ENCODE data around the gene RERE. TPM values are rescaled to one million over a fixed set of nuclear protein-coding genes. Genes with fewer than 3 reads are reported as not detected.

Gene RERE
- total RNA-seq, 2 experiments from 2014 or later, result 96.6 to 101 TPM

GRCh38 chr1:8359617-8360481, 457.6 kb downstream of the RERE start:
- Mint-ChIP-seq H3K9me3 (no peaks in the 10 kb centered on the region), H3K27me3 (no peaks in the 10 kb centered on the region), H3K36me3 (ENCODE audit: low read depth) (peaks cover 37% of the 10 kb centered on the region), H3K27ac (no peak overlapping the region), H3K4me3 (no peak overlapping the region), H3K4me1 (no peaks in the 10 kb centered on the region)
- ChIA-PET CTCF (no interaction called here), POLR2A (no interaction called here)
- DNase-seq, result no peak

GRCh38 chr1:8358897-8359616, 458.4 kb downstream of the RERE start:
- POLR2A ChIA-PET, result no interaction called here
- Mint-ChIP-seq H3K36me3 (ENCODE audit: low read depth) (peaks cover 40% of the 10 kb centered on the region), H3K9me3 (no peaks in the 10 kb centered on the region)

GRCh38 chr1:8358241-8358896, 459.1 kb downstream of the RERE start:
- Mint-ChIP-seq H3K27me3 (no peaks in the 10 kb centered on the region), H3K27ac (no peak overlapping the region), H3K4me1 (no peaks in the 10 kb centered on the region), H3K9me3 (no peaks in the 10 kb centered on the region), H3K36me3 (ENCODE audit: low read depth) (peaks cover 42% of the 10 kb centered on the region), H3K4me3 (no peak overlapping the region)
- no peak for DNase-seq
- POLR2A ChIA-PET, result no interaction called here
- CTCF ChIA-PET, result interaction anchor here (1.0 kb wide), 1 partner anchor 343 kb away, joined by 3 read pairs; no protein-coding TSS in a partner anchor

More at GRCh38 chr1:8358897-8359616, 458.4 kb downstream of the RERE start:
- Mint-ChIP-seq H3K4me1 (no peaks in the 10 kb centered on the region), H3K27ac (no peak overlapping the region), H3K4me3 (no peak overlapping the region), H3K27me3 (no peaks in the 10 kb centered on the region)
- CTCF ChIA-PET, result no interaction called here
- no peak for DNase-seq

GRCh38 chr1:8357329-8358101, 459.9 kb downstream of the RERE start:
- Mint-ChIP-seq H3K36me3 (ENCODE audit: low read depth) (peaks cover 46% of the 10 kb centered on the region), H3K27ac (no peak overlapping the region), H3K27me3 (no peaks in the 10 kb centered on the region), H3K4me3 (no peak overlapping the region), H3K4me1 (no peaks in the 10 kb centered on the region), H3K9me3 (no peaks in the 10 kb centered on the region)
- ChIA-PET CTCF (interaction anchor here (1.0 kb wide), 1 partner anchor 342 kb away, joined by 3 read pairs; no protein-coding TSS in a partner anchor), POLR2A (no interaction called here)
- DNase-seq, result no peak

GRCh38 chr1:8356256-8357209, 460.9 kb downstream of the RERE start:
- no peaks in the 10 kb centered on the region for H3K9me3 Mint-ChIP-seq
- H3K4me1 Mint-ChIP-seq, result no peaks in the 10 kb centered on the region
- ChIA-PET CTCF (no interaction called here), POLR2A (no interaction called here)
- H3K4me3 Mint-ChIP-seq, result no peak overlapping the region
- H3K36me3 Mint-ChIP-seq (ENCODE audit: low read depth), result peaks cover 41% of the 10 kb centered on the region
- H3K27ac Mint-ChIP-seq, result no peak overlapping the region
- H3K27me3 Mint-ChIP-seq, result no peaks in the 10 kb centered on the region
- no peak for DNase-seq

GRCh38 chr1:8355439-8356255, 461.8 kb downstream of the RERE start:
- Mint-ChIP-seq H3K4me3 (no peak overlapping the region), H3K27ac (no peak overlapping the region), H3K36me3 (ENCODE audit: low read depth) (peaks cover 41% of the 10 kb centered on the region), H3K9me3 (no peaks in the 10 kb centered on the region), H3K27me3 (no peaks in the 10 kb centered on the region), H3K4me1 (no peaks in the 10 kb centered on the region)
- ChIA-PET CTCF (no interaction called here), POLR2A (no interaction called here)
- no peak for DNase-seq

GRCh38 chr1:8354038-8354437, 463.4 kb downstream of the RERE start:
- peaks cover 39% of the 10 kb centered on the region for H3K36me3 Mint-ChIP-seq (ENCODE audit: low read depth)
- ChIA-PET CTCF (no interaction called here), POLR2A (no interaction called here)
- no peak overlapping the region for H3K4me3 Mint-ChIP-seq
- no peaks in the 10 kb centered on the region for H3K9me3 Mint-ChIP-seq
- H3K27ac Mint-ChIP-seq, result no peak overlapping the region
- H3K4me1 Mint-ChIP-seq, result no peaks in the 10 kb centered on the region
- H3K27me3 Mint-ChIP-seq, result no peaks in the 10 kb centered on the region
- no peak for DNase-seq

GRCh38 chr1:8352886-8353785, 464.3 kb downstream of the RERE start:
- H3K4me3 Mint-ChIP-seq, result no peak overlapping the region
- H3K27me3 Mint-ChIP-seq, result no peaks in the 10 kb centered on the region
- DNase-seq, result no peak
- ChIA-PET CTCF (interaction anchor here (1.2 to 4.9 kb wide), 2 partner anchors 11 to 338 kb away, joined by 3 to 61 read pairs; no protein-coding TSS in a partner anchor), POLR2A (no interaction called here)
- H3K27ac Mint-ChIP-seq, result no peak overlapping the region
- H3K9me3 Mint-ChIP-seq, result no peaks in the 10 kb centered on the region
- H3K36me3 Mint-ChIP-seq (ENCODE audit: low read depth), result peaks cover 35% of the 10 kb centered on the region
- H3K4me1 Mint-ChIP-seq, result no peaks in the 10 kb centered on the region

GRCh38 chr1:8352471-8352845, 465.0 kb downstream of the RERE start:
- Mint-ChIP-seq H3K4me1 (no peaks in the 10 kb centered on the region), H3K27me3 (no peaks in the 10 kb centered on the region), H3K27ac (no peak overlapping the region), H3K9me3 (no peaks in the 10 kb centered on the region), H3K36me3 (ENCODE audit: low read depth) (peaks cover 32% of the 10 kb centered on the region), H3K4me3 (no peak overlapping the region)
- ChIA-PET POLR2A (no interaction called here), CTCF (interaction anchor here (1.2 to 4.9 kb wide), 2 partner anchors 12 to 337 kb away, joined by 3 to 61 read pairs; no protein-coding TSS in a partner anchor)
- DNase-seq, result no peak

GRCh38 chr1:8351693-8352470, 465.6 kb downstream of the RERE start:
- no peaks in the 10 kb centered on the region for H3K4me1 Mint-ChIP-seq
- POLR2A ChIA-PET, result no interaction called here
- no peaks in the 10 kb centered on the region for H3K9me3 Mint-ChIP-seq
- CTCF ChIA-PET, result interaction anchor here (1.2 to 4.9 kb wide), 4 partner anchors 12 to 337 kb away, joined by 3 to 61 read pairs (median 6); no protein-coding TSS in a partner anchor
- no peaks in the 10 kb centered on the region for H3K27me3 Mint-ChIP-seq
- H3K27ac Mint-ChIP-seq, result no peak overlapping the region
- peaks cover 29% of the 10 kb centered on the region for H3K36me3 Mint-ChIP-seq (ENCODE audit: low read depth)
- DNase-seq, result no peak
- H3K4me3 Mint-ChIP-seq, result no peak overlapping the region

Data from activated CD4-positive, alpha-beta memory T cell treated with anti-CD3 and anti-CD28 coated beads, Interleukin-2, amount 10 ng/mL, durations not matched to agents 7 days and 5 days (primary cell).